WTC11 (cell line): ENCODE data around the gene CALHM4. TPM values are rescaled to one million over a fixed set of nuclear protein-coding genes. Genes with fewer than 3 reads are reported as not detected.

Experiments used
- ATAC-seq: fragments of 200-7000 bp; cut with Tn5 transposase; 2 replicates; pipeline ENCODE4 v1.10.0; 2021; ENCODE audit warnings: mild to moderate bottlenecking, moderate library complexity
- CTCF ChIA-PET: fragments of 300-600 bp; sonication (Branson Sonifier 250); formaldehyde crosslinking; loops from one replicate; lab custom pipeline; 2021; ENCODE audit warnings: antibody characterized with exemption; lab: Charles Lee
- POLR2A ChIA-PET: fragments of 350-600 bp; sonication (Branson Sonifier 250); formaldehyde crosslinking; loops from one replicate; lab custom pipeline; 2021; ENCODE audit warnings: antibody characterized with exemption; lab: Charles Lee
- DNase-seq: peaks from one replicate; pipeline ENCODE4 v3.0.0; 2021; ENCODE audit warnings: low spot score
- H3K27ac Mint-ChIP-seq: 2 replicates; pipeline ENCODE4 v1.8.0; 2021; ENCODE audit warnings: mixed read lengths
- H3K27me3 Mint-ChIP-seq: 2 replicates; pipeline ENCODE4 v1.8.0; 2021; ENCODE audit warnings: low read depth, mild to moderate bottlenecking, moderate library complexity, mixed read lengths
- H3K36me3 Mint-ChIP-seq: 2 replicates; pipeline ENCODE4 v1.8.0; 2021; ENCODE audit warnings: mixed read lengths
- H3K4me1 Mint-ChIP-seq: 2 replicates; pipeline ENCODE4 v1.8.0; 2022; ENCODE audit warnings: mixed read lengths
- H3K4me3 Mint-ChIP-seq: 2 replicates; pipeline ENCODE4 v1.8.0; 2021; ENCODE audit warnings: mild to moderate bottlenecking, moderate library complexity, mixed read lengths
- H3K9me3 Mint-ChIP-seq: 2 replicates; pipeline ENCODE4 v1.8.0; 2021; ENCODE audit warnings: mixed read lengths
- AFF4 ChIP-seq: sonication (generic); formaldehyde crosslinking; IDR thresholded peaks from 2 replicates; pipeline ENCODE4 v1.8.1; 2023; ENCODE audit warnings: mild to moderate bottlenecking, missing genetic modification reagents, borderline replicate concordance
- CREB1 ChIP-seq: sonication (generic); formaldehyde crosslinking; IDR thresholded peaks from 2 replicates; pipeline ENCODE4 v1.8.0; 2023; ENCODE audit warnings: mild to moderate bottlenecking, missing genetic modification reagents
- CREM ChIP-seq: sonication (generic); formaldehyde crosslinking; IDR thresholded peaks from 2 replicates; pipeline ENCODE4 v1.8.1; 2022; ENCODE audit warnings: mild to moderate bottlenecking, missing genetic modification reagents, moderate library complexity
- EMX1 ChIP-seq: fragments of 250-450 bp; sonication (Bioruptor Pico); IDR thresholded peaks from 2 replicates; pipeline ENCODE4 v1.8.0; 2021; ENCODE audit warnings: mild to moderate bottlenecking
- ETV6 ChIP-seq: sonication (generic); formaldehyde crosslinking; IDR thresholded peaks from 2 replicates; pipeline ENCODE4 v1.8.1; 2022; ENCODE audit warnings: mild to moderate bottlenecking, missing genetic modification reagents
- GTF2I ChIP-seq: fragments of 250-450 bp; sonication (Bioruptor Pico); conservative IDR thresholded peaks from 2 replicates; pipeline ENCODE4 v1.4.0; 2021; ENCODE audit warnings: mild to moderate bottlenecking
- PREB ChIP-seq: sonication (generic); formaldehyde crosslinking; IDR thresholded peaks from 2 replicates; pipeline ENCODE4 v1.8.1; 2022; ENCODE audit warnings: mild to moderate bottlenecking, missing genetic modification reagents, moderate library complexity, borderline replicate concordance
- RELA ChIP-seq: sonication (generic); formaldehyde crosslinking; IDR thresholded peaks from 2 replicates; pipeline ENCODE4 v1.8.1; 2022; ENCODE audit warnings: missing genetic modification reagents, mild to moderate bottlenecking, borderline replicate concordance
- SP1 ChIP-seq: sonication (generic); formaldehyde crosslinking; conservative IDR thresholded peaks from 2 replicates; pipeline ENCODE4 v1.8.1; 2022; ENCODE audit warnings: missing genetic modification reagents
- ZNF121 ChIP-seq: sonication (generic); formaldehyde crosslinking; IDR thresholded peaks from 2 replicates; pipeline ENCODE4 v1.8.0; 2023; ENCODE audit warnings: missing genetic modification reagents
- ZNF219 ChIP-seq: sonication (generic); formaldehyde crosslinking; IDR thresholded peaks from 2 replicates; pipeline ENCODE4 v1.8.0; 2023; ENCODE audit warnings: missing genetic modification reagents, mild to moderate bottlenecking, borderline replicate concordance
- ZNF396 ChIP-seq: fragments of 250-450 bp; sonication (Bioruptor Pico); IDR thresholded peaks from 2 replicates; pipeline ENCODE4 v1.8.0; 2021; ENCODE audit warnings: mild to moderate bottlenecking, moderate library complexity, borderline replicate concordance
- ZNF671 ChIP-seq: fragments of 250-450 bp; sonication (Bioruptor Pico); IDR thresholded peaks from 2 replicates; pipeline ENCODE4 v1.8.0; 2021; ENCODE audit warnings: mild to moderate bottlenecking
- total RNA-seq: library from RNA; stranded (reverse); gene quantifications from 3 replicates; pipeline ENCODE4 v1.2.3, GENCODE V29; 2021
- TF ChIP-seq, protein P1 (sequence below): fragments of 250-450 bp; sonication (Bioruptor Pico); IDR thresholded peaks from 2 replicates; pipeline ENCODE4 v1.9.0; 2021; ENCODE audit warnings: moderate library complexity, mild to moderate bottlenecking, inconsistent platforms, borderline replicate concordance
- TF ChIP-seq, protein P2 (sequence below): sonication (generic); formaldehyde crosslinking; IDR thresholded peaks from 2 replicates; pipeline ENCODE4 v1.8.1; 2022; ENCODE audit warnings: missing genetic modification reagents, borderline replicate concordance
- TF ChIP-seq, protein P3 (sequence below): sonication (generic); formaldehyde crosslinking; IDR thresholded peaks from 2 replicates; pipeline ENCODE4 v1.8.0; 2023; ENCODE audit warnings: missing genetic modification reagents
- TF ChIP-seq, protein P4 (sequence below): fragments of 250-450 bp; sonication (Bioruptor Pico); conservative IDR thresholded peaks from 2 replicates; pipeline ENCODE4 v1.9.0; 2021; ENCODE audit warnings: mild to moderate bottlenecking

The CALHM4 gene
- total RNA-seq, 1 experiment from 2014 or later = not detected

DNA sequence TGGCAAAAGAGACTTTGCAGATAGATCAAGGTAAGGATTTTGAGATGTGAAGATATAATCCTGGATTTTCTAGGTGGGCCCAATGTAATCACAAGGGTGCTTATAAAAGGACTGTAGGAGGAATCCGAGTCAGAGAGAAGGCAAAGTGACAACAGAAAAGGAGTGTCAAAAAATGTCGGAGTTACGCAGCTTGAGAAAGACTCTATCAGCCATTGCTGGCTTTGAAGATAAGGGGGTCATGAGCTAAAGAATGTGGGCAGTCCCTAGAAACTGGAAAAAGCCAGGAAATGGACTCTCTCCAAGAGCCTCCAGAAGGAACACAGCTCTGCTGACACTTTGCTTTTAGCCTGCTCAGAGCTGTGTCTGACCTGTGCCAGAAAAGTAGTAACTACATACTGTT is 9.1 kb downstream of the CALHM4 start:
- H3K27ac Mint-ChIP-seq = no peak overlapping the region
- DNase-seq (no peak), ATAC-seq (no peak)
- no peak overlapping the region for H3K4me3 Mint-ChIP-seq
- H3K27me3 Mint-ChIP-seq = no peaks in the 10 kb centered on the region; the same call in 1 of the 2 replicates
- POLR2A ChIA-PET = no interaction called here
- H3K9me3 Mint-ChIP-seq = no peaks in the 10 kb centered on the region
- H3K36me3 Mint-ChIP-seq = no peaks in the 10 kb centered on the region
- CTCF ChIA-PET = interaction anchor here (1.0 to 3.6 kb wide), 9 partner anchors 9 to 294 kb away, joined by 3 to 31 read pairs (median 8); partner anchors contain the start of genes CALHM5 and RWDD1
- peaks cover 4% of the 10 kb centered on the region for H3K4me1 Mint-ChIP-seq
- no peak for TF ChIP-seq ZNF219 (CRISPR knock-in tag)
- no peak for TF ChIP-seq EMX1 (CRISPR knock-in tag)
- TF ChIP-seq, protein P1, sequence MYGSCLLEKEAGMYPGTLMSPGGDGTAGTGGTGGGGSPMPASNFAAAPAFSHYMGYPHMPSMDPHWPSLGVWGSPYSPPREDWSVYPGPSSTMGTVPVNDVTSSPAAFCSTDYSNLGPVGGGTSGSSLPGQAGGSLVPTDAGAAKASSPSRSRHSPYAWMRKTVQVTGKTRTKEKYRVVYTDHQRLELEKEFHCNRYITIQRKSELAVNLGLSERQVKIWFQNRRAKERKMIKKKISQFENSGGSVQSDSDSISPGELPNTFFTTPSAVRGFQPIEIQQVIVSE (CRISPR knock-in tag) = no peak
- no peak for TF ChIP-seq SP1 (CRISPR knock-in tag)
- TF ChIP-seq CREB1 (CRISPR knock-in tag) = no peak
- TF ChIP-seq GTF2I (CRISPR knock-in tag) = no peak
- TF ChIP-seq AFF4 (CRISPR knock-in tag) = no peak
- TF ChIP-seq, all 79 proteins: peak for 0

DNA sequence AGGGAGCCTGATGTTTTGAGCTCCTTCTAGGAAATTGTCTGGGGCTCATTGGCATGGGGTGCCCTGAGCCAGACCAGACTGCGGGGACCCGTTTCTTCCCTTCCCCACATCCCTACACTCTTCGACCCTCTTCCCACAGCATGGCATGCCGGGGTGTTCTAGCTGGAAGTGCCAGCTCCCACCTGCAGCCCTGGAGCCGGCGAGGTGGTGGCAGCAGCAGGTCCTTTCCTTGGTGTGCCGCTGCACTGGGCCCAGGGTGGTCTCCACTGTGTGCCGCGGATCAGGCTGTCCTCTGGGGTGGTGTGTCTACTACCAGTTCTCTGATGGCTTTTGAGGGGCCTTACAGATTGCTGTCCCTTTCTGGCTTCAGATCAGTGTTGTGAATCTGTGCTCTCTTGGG is 10.3 kb downstream of the CALHM4 start:
- no peaks in the 10 kb centered on the region for H3K9me3 Mint-ChIP-seq
- ChIA-PET POLR2A (interaction anchor here (0.7 kb wide), 1 partner anchor 570 kb away, joined by 10 read pairs; no protein-coding TSS in a partner anchor), CTCF (interaction anchor here (1.5 to 3.6 kb wide), 7 partner anchors 13 to 295 kb away, joined by 3 to 31 read pairs (median 11); no protein-coding TSS in a partner anchor)
- ATAC-seq (no peak), DNase-seq (no peak)
- H3K36me3 Mint-ChIP-seq = no peaks in the 10 kb centered on the region
- no peaks in the 10 kb centered on the region; the same call in 1 of the 2 replicates for H3K27me3 Mint-ChIP-seq
- no peak overlapping the region for H3K27ac Mint-ChIP-seq
- TF ChIP-seq, protein P2, sequence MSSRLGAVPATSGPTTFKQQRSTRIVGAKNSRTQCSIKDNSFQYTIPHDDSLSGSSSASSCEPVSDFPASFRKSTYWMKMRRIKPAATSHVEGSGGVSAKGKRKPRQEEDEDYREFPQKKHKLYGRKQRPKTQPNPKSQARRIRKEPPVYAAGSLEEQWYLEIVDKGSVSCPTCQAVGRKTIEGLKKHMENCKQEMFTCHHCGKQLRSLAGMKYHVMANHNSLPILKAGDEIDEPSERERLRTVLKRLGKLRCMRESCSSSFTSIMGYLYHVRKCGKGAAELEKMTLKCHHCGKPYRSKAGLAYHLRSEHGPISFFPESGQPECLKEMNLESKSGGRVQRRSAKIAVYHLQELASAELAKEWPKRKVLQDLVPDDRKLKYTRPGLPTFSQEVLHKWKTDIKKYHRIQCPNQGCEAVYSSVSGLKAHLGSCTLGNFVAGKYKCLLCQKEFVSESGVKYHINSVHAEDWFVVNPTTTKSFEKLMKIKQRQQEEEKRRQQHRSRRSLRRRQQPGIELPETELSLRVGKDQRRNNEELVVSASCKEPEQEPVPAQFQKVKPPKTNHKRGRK (CRISPR knock-in tag) = no peak
- TF ChIP-seq ZNF396 (CRISPR knock-in tag) = no peak
- TF ChIP-seq, protein P3, sequence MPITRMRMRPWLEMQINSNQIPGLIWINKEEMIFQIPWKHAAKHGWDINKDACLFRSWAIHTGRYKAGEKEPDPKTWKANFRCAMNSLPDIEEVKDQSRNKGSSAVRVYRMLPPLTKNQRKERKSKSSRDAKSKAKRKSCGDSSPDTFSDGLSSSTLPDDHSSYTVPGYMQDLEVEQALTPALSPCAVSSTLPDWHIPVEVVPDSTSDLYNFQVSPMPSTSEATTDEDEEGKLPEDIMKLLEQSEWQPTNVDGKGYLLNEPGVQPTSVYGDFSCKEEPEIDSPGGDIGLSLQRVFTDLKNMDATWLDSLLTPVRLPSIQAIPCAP (CRISPR knock-in tag) = no peak
- TF ChIP-seq, protein P4, sequence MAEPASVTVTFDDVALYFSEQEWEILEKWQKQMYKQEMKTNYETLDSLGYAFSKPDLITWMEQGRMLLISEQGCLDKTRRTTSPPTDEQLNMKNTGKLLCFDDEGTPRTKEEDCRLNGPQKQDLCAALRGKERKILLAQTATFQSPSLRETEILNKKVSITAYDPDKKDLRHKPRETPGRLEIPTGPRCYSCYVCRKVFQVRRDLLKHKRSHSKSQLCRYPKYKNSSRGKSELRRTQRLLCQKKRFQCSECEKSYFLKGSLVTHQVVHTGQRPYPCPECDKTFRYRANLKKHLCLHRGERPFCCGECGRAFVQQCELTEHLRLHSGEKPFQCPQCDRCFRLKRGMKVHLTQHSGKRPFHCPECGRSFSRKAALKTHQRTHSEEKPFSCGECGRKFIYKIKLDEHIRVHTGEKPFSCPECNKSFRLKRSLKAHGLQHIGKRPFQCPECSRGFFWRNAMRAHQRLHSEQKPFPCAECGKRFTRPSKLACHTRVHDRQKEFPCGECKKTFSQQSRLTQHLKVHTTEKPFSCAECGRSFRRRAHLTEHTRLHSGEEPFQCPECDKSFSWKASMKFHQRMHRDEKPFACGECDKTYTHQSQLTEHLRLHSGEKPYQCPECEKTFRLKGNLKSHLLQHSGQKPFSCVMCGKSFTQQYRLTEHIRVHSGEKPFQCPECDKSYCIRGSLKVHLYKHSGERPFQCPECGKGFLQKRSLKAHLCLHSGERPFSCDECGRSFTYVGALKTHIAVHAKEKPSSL (CRISPR knock-in tag) = no peak
- TF ChIP-seq SP1 (CRISPR knock-in tag) = no peak
- no peak for TF ChIP-seq ZNF219 (CRISPR knock-in tag)
- TF ChIP-seq PREB (CRISPR knock-in tag) = no peak
- no peak for TF ChIP-seq CREB1 (CRISPR knock-in tag)
- no peak for TF ChIP-seq ETV6 (CRISPR knock-in tag)
- TF ChIP-seq RELA (CRISPR knock-in tag) = no peak
- no peak for TF ChIP-seq ZNF671 (CRISPR knock-in tag)
- TF ChIP-seq ZNF121 = no peak
- TF ChIP-seq CREM = no peak
- peaks cover 4% of the 10 kb centered on the region for H3K4me1 Mint-ChIP-seq
- H3K4me3 Mint-ChIP-seq = no peak overlapping the region
